Measurements from ENCODE around the gene NSRP1. TPM values are rescaled to one million over a fixed set of nuclear protein-coding genes. Genes with fewer than 3 reads are reported as not detected.

NSRP1 gene
- total and polyA plus RNA-seq, 10 of the 15 experiments (the other 5 are each of a cell fraction or from before 2014, with no cell fraction given): 12.5 to 69.7 (median 37.8) TPM

GRCh38 chr17:30132615-30133014 is 16.0 kb downstream of the NSRP1 start:
- Histone ChIP-seq H3K27me3 (replicated peaks in 1 of 2; ENCODE audit: control insufficient read depth in 2 of 2, insufficient read depth in 2 of 2, low read length in 1 of 2) (no peaks in the 10 kb centered on the region), H3K36me3 (ENCODE audit: control insufficient read depth in 2 of 2, insufficient read depth in 2 of 2, low read length in 1 of 2) (peaks cover 0 to 21% of the 10 kb centered on the region in 2 experiments; a peak in 3 of 4 replicates), H2AFZ (ENCODE audit: control insufficient read depth, low read depth, low read length) (no peak overlapping the region), H3K27ac (ENCODE audit: control insufficient read depth, insufficient read depth) (no peak overlapping the region), H3K4me3 (no peak overlapping the region), H3K79me2 (ENCODE audit: control insufficient read depth, insufficient read depth, low read length) (peaks cover 14% of the 10 kb centered on the region), H3K4me1 (ENCODE audit: control insufficient read depth, insufficient read depth, low read length) (no peaks in the 10 kb centered on the region), H3K4me2 (ENCODE audit: control insufficient read depth, insufficient read depth) (no peak overlapping the region), H3K9ac (ENCODE audit: control insufficient read depth, insufficient read depth, low read length) (no peak overlapping the region), H3K9me3 (replicated peaks; ENCODE audit: control insufficient read depth, insufficient read depth, low read length) (no peaks in the 10 kb centered on the region), H4K20me1 (ENCODE audit: control insufficient read depth, insufficient read depth) (no peaks in the 10 kb centered on the region)
- DNase-seq (ENCODE audit: low read depth, low spot score): no peak
- POLR2A ChIA-PET: interaction anchor here (1.2 kb wide), 1 partner anchor 10 kb away, joined by 3 read pairs; no protein-coding TSS in a partner anchor
- WGBS (ENCODE audit: insufficient coverage, insufficient replicate concordance, low lambda C conversion rate, missing lambda C conversion rate): 100% methylated on average over 3 of the region's 3 CpGs
- intact Hi-C loops (cut with micrococcal nuclease; ENCODE audit: unreplicated experiment): no loop called here
- SMC1A ChIA-PET (ENCODE audit: uncharacterized antibody, unreplicated experiment): interaction anchor here (1.3 kb wide), 1 partner anchor 10 kb away, joined by 3 read pairs; no protein-coding TSS in a partner anchor
- no peak for FAIRE-seq
- TF ChIP-seq MYC (IDR thresholded peaks at IDR 0.05; ENCODE audit: insufficient read depth, insufficient read length, insufficient replicate concordance, low read length, severe bottlenecking) (no peak), SREBF1 (IDR thresholded peaks at IDR 0.05; ENCODE audit: low read length) (no peak), CHD2 (IDR thresholded peaks at IDR 0.05; ENCODE audit: borderline replicate concordance, low read depth, low read length) (no peak), NKRF (conservative IDR thresholded peaks at IDR 0.05) (no peak), ATF7 (IDR thresholded peaks at IDR 0.05; ENCODE audit: low read depth) (no peak), RCOR1 (conservative IDR thresholded peaks at IDR 0.05; ENCODE audit: low read depth, low read length) (no peak), ZBTB4 (CRISPR knock-in tag; IDR thresholded peaks at IDR 0.05) (no peak), HDAC6 (IDR thresholded peaks at IDR 0.05; ENCODE audit: unreplicated experiment) (no peak), POLR2A (IDR thresholded peaks at IDR 0.05; ENCODE audit: low read depth, low read length) (no peak), ZNF622 (IDR thresholded peaks at IDR 0.05) (no peak), CTCF (IDR thresholded peaks at IDR 0.05 in 2 of 3, conservative IDR thresholded peaks at IDR 0.05 in 1 of 3; ENCODE audit: control insufficient read depth in 2 of 3, extremely low read depth in 1 of 3, insufficient read depth in 1 of 3, low read depth in 3 of 3, low read length in 3 of 3) (no peak), DPF2 (IDR thresholded peaks at IDR 0.05) (no peak), NR2F1 (conservative IDR thresholded peaks at IDR 0.05) (no peak)
- no TSS peak for BruUV-seq (replicated peaks)
- RAD21 ChIA-PET (ENCODE audit: unreplicated experiment): interaction anchor here (0.7 to 1.1 kb wide), 3 partner anchors 34 to 201 kb away, joined by 3 read pairs; no protein-coding TSS in a partner anchor
- ATAC-seq: no peak
- in situ Hi-C loops (cut with MboI): no loop called here
- CTCF ChIA-PET: interaction anchor here (0.8 to 1.7 kb wide), 6 partner anchors 27 to 208 kb away, joined by 3 to 5 read pairs (median 4); no protein-coding TSS in a partner anchor
